ENCODE results near the gene BSN. TPM values are rescaled to one million over a fixed set of nuclear protein-coding genes. Genes with fewer than 3 reads are reported as not detected.

The BSN gene
- total RNA-seq, 1 donor from 2014 or later: 46.9 TPM

GRCh38 chr3:49616491-49616941 lies 62.2 kb downstream of the BSN start:
- TF ChIP-seq CTCF (IDR thresholded peaks at IDR 0.05; ENCODE audit: partially characterized antibody, unreplicated experiment): no peak
- Mint-ChIP-seq H3K4me1 (ENCODE audit: low read depth, unreplicated experiment) (peaks cover 7% of the 10 kb centered on the region), H3K27me3 (ENCODE audit: unreplicated experiment) (no peaks in the 10 kb centered on the region), H3K27ac (ENCODE audit: unreplicated experiment) (no peak overlapping the region), H3K36me3 (ENCODE audit: unreplicated experiment) (peaks cover 11% of the 10 kb centered on the region), H3K4me3 (ENCODE audit: unreplicated experiment) (no peak overlapping the region), H3K9me3 (ENCODE audit: unreplicated experiment) (peaks cover 7% of the 10 kb centered on the region)
- DNase-seq: no peak

- no peak for DNase-seq
- Mint-ChIP-seq H3K4me1 (ENCODE audit: low read depth, unreplicated experiment) (peaks cover 7% of the 10 kb centered on the region), H3K36me3 (ENCODE audit: unreplicated experiment) (peaks cover 7% of the 10 kb centered on the region), H3K4me3 (ENCODE audit: unreplicated experiment) (no peak overlapping the region), H3K27me3 (ENCODE audit: unreplicated experiment) (no peaks in the 10 kb centered on the region), H3K9me3 (ENCODE audit: unreplicated experiment) (peaks cover 6% of the 10 kb centered on the region), H3K27ac (ENCODE audit: unreplicated experiment) (no peak overlapping the region)
- TF ChIP-seq CTCF (IDR thresholded peaks at IDR 0.05; ENCODE audit: partially characterized antibody, unreplicated experiment): no peak
Measured at GRCh38 chr3:49617390-49618013, 63.2 kb downstream of the BSN start.

GRCh38 chr3:49618412-49618811 lies 64.1 kb downstream of the BSN start:
- Mint-ChIP-seq H3K27ac (ENCODE audit: unreplicated experiment) (no peak overlapping the region), H3K4me1 (ENCODE audit: low read depth, unreplicated experiment) (peaks cover 7% of the 10 kb centered on the region), H3K27me3 (ENCODE audit: unreplicated experiment) (no peaks in the 10 kb centered on the region), H3K4me3 (ENCODE audit: unreplicated experiment) (no peak overlapping the region), H3K36me3 (ENCODE audit: unreplicated experiment) (no peaks in the 10 kb centered on the region), H3K9me3 (ENCODE audit: unreplicated experiment) (peaks cover 4% of the 10 kb centered on the region)
- DNase-seq: no peak
- TF ChIP-seq CTCF (IDR thresholded peaks at IDR 0.05; ENCODE audit: partially characterized antibody, unreplicated experiment): no peak

- Mint-ChIP-seq H3K27ac (ENCODE audit: unreplicated experiment) (no peak overlapping the region), H3K4me3 (ENCODE audit: unreplicated experiment) (no peak overlapping the region), H3K27me3 (ENCODE audit: unreplicated experiment) (no peaks in the 10 kb centered on the region), H3K9me3 (ENCODE audit: unreplicated experiment) (peaks cover 4% of the 10 kb centered on the region), H3K36me3 (ENCODE audit: unreplicated experiment) (no peaks in the 10 kb centered on the region), H3K4me1 (ENCODE audit: low read depth, unreplicated experiment) (peaks cover 5% of the 10 kb centered on the region)
- no peak for TF ChIP-seq CTCF (IDR thresholded peaks at IDR 0.05; ENCODE audit: partially characterized antibody, unreplicated experiment)
- DNase-seq: no peak
Measured at GRCh38 chr3:49619649-49620048, 65.4 kb downstream of the BSN start.

- peaks cover 4% of the 10 kb centered on the region for H3K9me3 Mint-ChIP-seq (ENCODE audit: unreplicated experiment)
- H3K27me3 Mint-ChIP-seq (ENCODE audit: unreplicated experiment): no peaks in the 10 kb centered on the region
- TF ChIP-seq CTCF (IDR thresholded peaks at IDR 0.05; ENCODE audit: partially characterized antibody, unreplicated experiment): no peak
- no peak overlapping the region for H3K27ac Mint-ChIP-seq (ENCODE audit: unreplicated experiment)
- H3K36me3 Mint-ChIP-seq (ENCODE audit: unreplicated experiment): no peaks in the 10 kb centered on the region
- peaks cover under 1% of the 10 kb centered on the region for H3K4me1 Mint-ChIP-seq (ENCODE audit: low read depth, unreplicated experiment)
- DNase-seq: no peak
- no peak overlapping the region for H3K4me3 Mint-ChIP-seq (ENCODE audit: unreplicated experiment)
Measured at GRCh38 chr3:49620728-49621127, 66.5 kb downstream of the BSN start.

Measured in glutamatergic neuron (in vitro differentiated cells).